Measurements from ENCODE around the gene SUPT20HL1. TPM values are rescaled to one million over a fixed set of nuclear protein-coding genes. Genes with fewer than 3 reads are reported as not detected.
"Not testable (repeated sequence)": the region's sequence is repeated elsewhere in the genome, so short reads cannot be mapped to it uniquely, and the experiment has no call there.

The SUPT20HL1 gene
- total RNA-seq, 2 experiments from 2014 or later = not detected

DNA sequence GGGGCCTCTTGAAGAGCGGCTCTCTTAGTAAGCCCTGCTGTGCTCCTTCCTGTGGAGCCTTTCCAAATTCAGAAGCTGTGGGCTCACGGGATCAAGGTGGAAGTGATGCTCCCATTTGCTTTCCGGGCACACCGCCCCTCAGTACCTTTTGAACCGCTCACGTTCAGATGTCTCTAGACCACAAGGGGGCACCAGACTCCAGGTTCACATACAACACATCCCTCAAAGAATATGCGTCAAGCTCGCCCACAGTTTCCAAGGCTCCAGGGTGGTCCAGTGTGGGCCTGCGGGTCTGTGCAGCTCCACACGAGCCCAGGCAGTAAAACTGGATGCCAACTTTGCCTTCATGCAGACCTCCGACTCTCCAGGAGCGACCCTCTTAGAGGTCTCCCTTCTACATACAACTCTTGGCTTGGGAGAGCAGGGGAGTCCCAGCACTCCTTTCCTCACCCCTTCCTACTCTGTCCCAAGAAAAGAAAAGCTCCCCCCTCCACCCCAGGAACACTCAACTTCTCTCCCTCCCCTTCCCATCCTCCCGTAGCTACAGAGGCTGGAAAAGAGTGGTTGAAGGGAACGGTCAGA lies 11.0 kb downstream of the SUPT20HL1 start:
- Mint-ChIP-seq H3K4me3 (peak overlapping the region; percentile 65), H3K27me3 (no peaks in the 10 kb centered on the region), H3K27ac (peak overlapping the region; percentile 32), H3K4me1 (peaks cover 26% of the 10 kb centered on the region), H3K9me3 (ENCODE audit: low read depth) (no peaks in the 10 kb centered on the region), H3K36me3 (no peaks in the 10 kb centered on the region)
- ATAC-seq (peak; percentile 82), DNase-seq (peak; percentile 70)
- CTCF ChIA-PET = interaction anchor here (0.6 to 2.7 kb wide), 15 partner anchors 10 to 772 kb away, joined by 3 to 27 read pairs (median 6); no protein-coding TSS in a partner anchor

DNA sequence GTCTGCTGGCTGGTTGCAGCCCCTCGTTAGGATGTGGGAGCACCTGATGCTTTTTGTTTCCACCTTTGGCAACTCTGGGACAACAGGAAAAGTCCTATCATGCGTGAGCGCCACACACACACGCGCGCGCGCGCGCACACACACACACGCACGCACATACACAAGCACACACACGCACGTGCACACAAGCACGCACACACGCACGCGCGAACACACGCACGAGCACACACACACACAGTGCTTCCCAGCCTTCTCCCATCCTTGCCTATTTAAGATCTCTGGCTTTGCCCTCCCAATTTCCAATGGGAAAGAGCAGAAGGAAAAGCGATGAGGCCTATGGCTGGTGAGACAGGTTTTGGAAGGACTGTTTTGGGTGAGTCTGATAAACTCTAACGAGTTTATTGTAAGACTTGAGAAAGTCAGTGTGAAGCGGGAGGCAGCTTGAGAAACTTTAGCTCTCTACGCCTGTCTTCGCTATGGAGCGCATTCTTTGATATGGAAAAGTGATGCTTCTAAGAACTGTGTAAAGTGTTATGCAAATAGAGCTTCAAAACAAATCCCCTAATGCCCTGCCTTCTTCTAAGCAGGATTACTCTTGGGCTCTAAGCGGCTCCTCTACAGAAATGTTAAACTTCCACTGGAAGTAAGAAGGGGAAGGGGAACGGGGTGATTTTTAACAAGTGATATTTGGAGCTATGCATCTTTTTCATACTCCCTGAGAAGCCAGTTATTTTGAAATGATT lies 11.8 kb downstream of the SUPT20HL1 start:
- Mint-ChIP-seq H3K4me1 (peaks cover 23% of the 10 kb centered on the region), H3K36me3 (no peaks in the 10 kb centered on the region), H3K27ac (no peak overlapping the region), H3K27me3 (no peaks in the 10 kb centered on the region), H3K4me3 (no peak overlapping the region), H3K9me3 (ENCODE audit: low read depth) (no peaks in the 10 kb centered on the region)
- CTCF ChIA-PET = interaction anchor here (0.6 to 2.7 kb wide), 17 partner anchors 9 to 772 kb away, joined by 3 to 27 read pairs (median 5); no protein-coding TSS in a partner anchor
- DNase-seq (no peak), ATAC-seq (no peak)

DNA sequence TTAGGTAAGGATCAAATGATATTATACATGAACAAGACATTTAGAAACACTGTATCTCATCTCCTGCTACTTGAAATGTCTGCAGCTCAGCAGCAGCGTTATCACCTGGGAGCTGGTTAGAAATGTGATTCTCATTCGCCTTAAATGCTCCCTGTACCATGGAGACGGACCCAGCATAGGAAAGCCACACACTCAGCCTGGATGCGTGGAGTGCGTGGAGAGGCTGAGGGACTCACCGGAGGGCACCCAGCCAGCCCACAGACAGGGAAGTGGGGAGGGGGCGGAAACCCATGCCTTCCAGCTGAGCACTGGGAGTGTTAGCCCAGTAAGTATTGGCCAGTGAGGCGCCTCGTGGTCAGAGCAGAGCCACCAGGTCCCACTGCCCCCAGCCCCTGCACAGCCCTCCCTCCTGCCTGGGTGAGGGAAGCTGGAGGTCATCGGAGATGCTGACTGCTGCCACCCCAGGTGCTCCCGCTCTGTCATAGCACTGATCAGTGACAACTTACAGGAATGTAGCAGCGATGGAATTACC lies 15.2 kb downstream of the SUPT20HL1 start:
- Mint-ChIP-seq H3K27ac (no peak overlapping the region), H3K36me3 (no peaks in the 10 kb centered on the region), H3K9me3 (ENCODE audit: low read depth) (no peaks in the 10 kb centered on the region), H3K4me3 (no peak overlapping the region), H3K27me3 (no peaks in the 10 kb centered on the region), H3K4me1 (peaks cover 9% of the 10 kb centered on the region)
- ATAC-seq (no peak), DNase-seq (no peak)
- CTCF ChIA-PET = interaction anchor here (0.8 kb wide), 1 partner anchor 300 kb away, joined by 3 read pairs; no protein-coding TSS in a partner anchor

DNA sequence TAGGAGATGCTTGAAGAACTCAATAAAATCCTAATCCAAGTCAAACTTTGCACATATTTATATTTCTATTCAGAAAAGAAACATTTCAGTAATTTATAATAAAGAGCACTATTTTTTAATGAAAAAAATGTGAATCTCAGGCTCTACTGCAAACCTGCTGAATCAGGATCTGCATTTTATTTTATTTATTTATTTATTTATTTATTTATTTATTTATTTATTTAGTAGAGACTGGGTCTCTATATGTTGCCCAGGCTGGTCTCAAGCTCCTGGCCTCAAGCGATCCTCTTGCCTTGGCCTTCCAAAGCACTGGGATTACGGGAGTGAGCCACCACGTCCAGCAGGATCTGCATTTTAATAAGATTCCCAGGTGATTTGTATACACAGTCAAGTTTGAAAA lies 16.0 kb downstream of the SUPT20HL1 start:
- Mint-ChIP-seq H3K4me1 (peaks cover 2% of the 10 kb centered on the region), H3K27ac (no peak overlapping the region), H3K36me3 (no peaks in the 10 kb centered on the region), H3K9me3 (ENCODE audit: low read depth) (no peaks in the 10 kb centered on the region), H3K4me3 (no peak overlapping the region), H3K27me3 (no peaks in the 10 kb centered on the region)
- DNase-seq (no peak), ATAC-seq (no peak)
- CTCF ChIA-PET = no interaction called here

DNA sequence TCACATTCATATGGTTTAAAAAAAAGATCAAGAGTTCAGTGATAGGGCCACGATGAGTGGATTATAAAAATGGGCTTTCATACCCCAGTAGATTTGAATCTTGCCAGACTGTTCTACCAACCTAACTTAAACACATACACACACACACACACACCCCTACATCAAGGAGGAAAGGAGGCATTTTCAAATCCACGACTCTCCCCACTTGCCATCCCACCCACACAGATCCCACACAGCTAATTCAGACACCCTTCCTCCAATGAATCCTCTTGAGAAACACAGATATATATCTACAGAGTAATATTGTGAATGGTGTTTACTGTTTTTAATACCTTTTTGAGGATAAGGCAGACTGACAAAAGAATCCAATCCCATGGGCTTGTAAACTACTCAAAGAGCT lies 16.8 kb downstream of the SUPT20HL1 start:
- Mint-ChIP-seq H3K9me3 (ENCODE audit: low read depth) (no peaks in the 10 kb centered on the region), H3K27me3 (no peaks in the 10 kb centered on the region), H3K4me1 (no peaks in the 10 kb centered on the region), H3K4me3 (no peak overlapping the region), H3K27ac (no peak overlapping the region), H3K36me3 (no peaks in the 10 kb centered on the region)
- DNase-seq = no peak
- CTCF ChIA-PET = no interaction called here
- ATAC-seq = no peak

DNA sequence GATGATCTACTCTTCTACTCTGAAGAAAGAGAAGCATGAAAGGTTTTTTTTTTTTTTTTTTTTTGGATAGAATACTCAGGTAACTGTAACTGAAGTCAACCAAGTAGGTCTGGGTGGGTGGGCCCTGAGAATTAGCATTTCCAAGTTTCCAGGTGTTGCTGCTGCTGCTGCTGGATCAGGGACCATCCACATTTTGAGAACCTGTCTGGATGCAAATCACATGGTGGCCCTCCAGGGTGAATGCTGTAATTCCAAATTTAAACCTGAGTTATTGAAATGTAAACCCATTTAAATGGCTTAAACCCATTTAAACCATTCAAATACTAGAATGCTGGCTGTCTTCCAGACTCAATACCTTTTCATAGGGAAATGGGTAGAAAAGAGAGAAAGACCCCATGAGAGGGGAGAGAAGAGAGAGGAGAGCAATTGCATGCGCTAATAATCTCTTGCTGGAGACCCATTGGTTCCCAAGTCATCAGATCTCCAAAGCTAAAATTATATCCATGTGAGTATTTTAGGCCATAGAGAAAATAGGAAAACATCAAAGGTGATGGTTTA lies 17.6 kb downstream of the SUPT20HL1 start:
- DNase-seq (no peak), ATAC-seq (no peak)
- CTCF ChIA-PET = no interaction called here
- Mint-ChIP-seq H3K9me3 (ENCODE audit: low read depth) (no peaks in the 10 kb centered on the region), H3K27ac (no peak overlapping the region), H3K36me3 (no peaks in the 10 kb centered on the region), H3K4me3 (no peak overlapping the region), H3K4me1 (no peaks in the 10 kb centered on the region), H3K27me3 (no peaks in the 10 kb centered on the region)

DNA sequence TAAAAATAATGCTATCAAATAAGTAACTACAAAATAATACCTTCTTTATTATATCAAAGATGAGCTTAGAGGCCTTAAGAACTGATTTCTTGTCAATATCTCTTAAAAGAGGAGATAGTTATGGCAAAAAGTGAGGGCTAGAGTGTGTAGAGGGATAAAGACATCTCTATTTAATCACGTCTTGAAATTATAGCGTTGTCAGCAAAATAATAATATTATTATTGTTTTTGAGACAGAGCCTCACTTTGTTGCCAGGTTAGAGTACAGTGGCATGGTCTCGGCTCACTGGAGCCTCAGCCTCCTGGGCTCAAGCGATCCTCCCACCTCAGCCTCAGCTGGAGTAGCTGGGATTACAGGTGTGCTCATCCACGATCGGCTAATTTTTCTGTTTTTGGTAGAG lies 18.3 kb downstream of the SUPT20HL1 start:
- CTCF ChIA-PET = no interaction called here
- no peaks in the 10 kb centered on the region for H3K4me1 Mint-ChIP-seq
- H3K4me3 Mint-ChIP-seq = no peak overlapping the region
- H3K27ac Mint-ChIP-seq = no peak overlapping the region
- H3K36me3 Mint-ChIP-seq = no peaks in the 10 kb centered on the region
- no peaks in the 10 kb centered on the region for H3K9me3 Mint-ChIP-seq (ENCODE audit: low read depth)
- H3K27me3 Mint-ChIP-seq = peaks cover 2% of the 10 kb centered on the region
- ATAC-seq (no peak), DNase-seq (no peak)

DNA sequence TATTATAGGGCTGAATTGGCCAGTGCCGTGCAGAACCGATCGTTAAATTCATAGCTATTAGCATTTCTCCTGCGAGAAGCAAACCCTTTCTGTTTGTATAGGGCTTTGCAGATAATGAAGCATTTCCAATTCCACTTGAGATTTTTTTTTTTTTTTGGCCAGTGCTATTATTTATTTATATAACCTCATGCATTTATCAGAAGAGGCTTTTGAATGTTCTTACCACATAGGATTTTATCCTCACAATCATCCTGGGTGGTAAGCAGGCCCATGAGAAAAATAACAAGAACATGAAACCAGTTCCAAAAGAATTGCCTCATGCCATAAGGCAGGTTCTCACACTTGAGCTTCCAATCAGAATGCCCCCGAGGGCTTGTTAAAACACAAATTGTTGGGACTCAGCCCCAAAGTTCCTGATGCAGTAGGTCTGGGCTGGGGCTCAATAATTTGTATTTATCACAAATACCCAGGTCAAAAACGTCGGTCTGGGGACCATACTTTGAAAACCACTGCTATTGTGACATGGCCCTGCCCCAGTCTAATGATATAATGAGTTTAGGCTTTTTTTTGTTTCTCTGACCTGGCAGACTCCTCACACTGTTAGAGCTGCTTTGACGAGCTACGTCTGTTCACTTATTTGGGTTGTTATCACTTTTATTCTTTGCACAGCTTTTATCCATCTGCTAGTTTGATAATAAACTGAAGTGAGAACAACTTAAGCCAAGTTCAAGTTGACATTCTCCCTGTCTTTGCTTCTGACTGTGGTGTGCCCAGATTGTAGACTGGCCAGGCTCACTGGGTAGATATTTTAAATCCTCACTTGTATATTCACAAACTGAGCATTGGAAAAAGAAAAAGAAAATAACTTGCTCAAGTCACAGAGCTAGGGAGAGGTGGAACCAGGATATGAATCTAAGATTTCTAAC lies 20.1 kb downstream of the SUPT20HL1 start:
- Mint-ChIP-seq H3K4me3 (no peak overlapping the region), H3K4me1 (no peaks in the 10 kb centered on the region), H3K27ac (no peak overlapping the region), H3K27me3 (peaks cover 15% of the 10 kb centered on the region), H3K36me3 (no peaks in the 10 kb centered on the region), H3K9me3 (ENCODE audit: low read depth) (no peaks in the 10 kb centered on the region)
- no peak for ATAC-seq
- CTCF ChIA-PET = interaction anchor here (1.1 to 2.7 kb wide), 2 partner anchors 10 to 15 kb away, joined by 3 to 11 read pairs; no protein-coding TSS in a partner anchor
- no peak for DNase-seq

DNA sequence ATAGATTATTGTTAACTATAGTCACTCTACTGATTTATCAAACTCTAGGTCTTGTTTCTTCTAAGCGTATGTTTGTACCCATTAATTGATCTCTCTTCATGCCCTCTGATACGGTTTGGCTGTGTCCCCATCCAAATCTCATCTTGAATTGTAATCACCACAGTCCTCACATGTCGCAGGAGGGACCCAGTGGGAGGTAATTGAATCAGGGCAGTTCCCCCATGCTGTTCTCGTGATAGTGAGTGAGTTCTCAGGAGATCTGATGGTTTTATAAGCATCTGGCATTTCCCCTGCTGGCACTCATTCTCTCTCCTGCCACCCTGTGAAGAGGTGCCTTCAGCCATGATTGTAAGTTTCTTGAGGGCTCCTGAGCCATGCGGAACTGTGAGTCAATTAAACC lies 21.9 kb downstream of the SUPT20HL1 start:
- H3K4me3 Mint-ChIP-seq; H3K4me1 Mint-ChIP-seq; ATAC-seq; H3K9me3 Mint-ChIP-seq (ENCODE audit: low read depth); H3K36me3 Mint-ChIP-seq; DNase-seq; H3K27ac Mint-ChIP-seq: not testable (repeated sequence)
- H3K27me3 Mint-ChIP-seq = peaks cover 21% of the 10 kb centered on the region
- CTCF ChIA-PET = interaction anchor here (2.7 kb wide), 1 partner anchor 11 kb away, joined by 11 read pairs; no protein-coding TSS in a partner anchor

DNA sequence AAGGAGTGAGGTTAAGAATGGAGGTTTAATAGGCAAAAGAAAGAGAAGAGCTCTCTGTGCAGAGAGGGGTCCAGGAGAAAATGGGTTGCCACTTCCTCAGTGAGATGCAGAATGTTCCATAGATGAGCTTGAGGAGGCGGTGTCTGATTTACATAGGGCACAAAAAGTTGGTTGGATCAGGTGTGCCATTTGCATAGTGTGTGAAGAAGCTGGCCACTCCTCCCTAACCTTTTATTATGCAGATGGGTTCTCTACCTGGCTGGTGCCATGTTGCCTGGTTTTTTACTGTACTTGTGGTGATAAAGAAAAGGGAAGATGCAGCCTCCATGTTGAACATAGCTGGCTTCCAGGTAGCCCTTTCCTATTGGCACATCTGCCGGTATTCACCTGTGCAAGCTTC lies 27.3 kb downstream of the SUPT20HL1 start:
- ATAC-seq (no peak), DNase-seq (no peak)
- Mint-ChIP-seq H3K4me3 (no peak overlapping the region), H3K9me3 (ENCODE audit: low read depth) (no peaks in the 10 kb centered on the region), H3K27ac (no peak overlapping the region), H3K27me3 (peaks cover 29% of the 10 kb centered on the region), H3K36me3 (no peaks in the 10 kb centered on the region), H3K4me1 (no peaks in the 10 kb centered on the region)
- CTCF ChIA-PET = interaction anchor here (1.5 kb wide), 1 partner anchor 9 kb away, joined by 3 read pairs; no protein-coding TSS in a partner anchor

DNA sequence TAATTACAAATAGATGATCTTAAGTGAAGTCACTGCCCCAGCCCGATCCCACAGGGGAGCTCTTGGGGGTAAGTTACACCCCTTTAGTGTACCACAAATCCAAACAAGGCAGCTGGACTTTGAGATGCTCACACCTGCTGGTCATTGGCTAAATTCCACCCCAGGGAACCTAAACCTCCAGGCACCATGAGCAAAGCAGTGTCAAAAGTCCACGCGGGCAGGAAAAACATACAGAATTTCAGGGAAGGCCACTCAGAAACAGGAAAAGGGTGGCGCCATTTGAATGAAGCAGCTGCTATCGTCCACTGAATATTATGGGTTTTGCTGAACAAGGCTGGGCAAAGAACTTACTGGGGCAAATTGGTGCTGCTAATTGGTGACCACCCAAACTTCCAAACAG lies 30.9 kb downstream of the SUPT20HL1 start:
- ATAC-seq (no peak), DNase-seq (no peak)
- H3K27me3 Mint-ChIP-seq = peaks cover 10% of the 10 kb centered on the region
- peaks cover 1% of the 10 kb centered on the region for H3K4me1 Mint-ChIP-seq
- CTCF ChIA-PET = interaction anchor here (1.2 kb wide), 1 partner anchor 108 kb away, joined by 5 read pairs; no protein-coding TSS in a partner anchor
- no peaks in the 10 kb centered on the region for H3K9me3 Mint-ChIP-seq (ENCODE audit: low read depth)
- no peak overlapping the region for H3K4me3 Mint-ChIP-seq
- H3K27ac Mint-ChIP-seq = no peak overlapping the region
- H3K36me3 Mint-ChIP-seq = no peaks in the 10 kb centered on the region

DNA sequence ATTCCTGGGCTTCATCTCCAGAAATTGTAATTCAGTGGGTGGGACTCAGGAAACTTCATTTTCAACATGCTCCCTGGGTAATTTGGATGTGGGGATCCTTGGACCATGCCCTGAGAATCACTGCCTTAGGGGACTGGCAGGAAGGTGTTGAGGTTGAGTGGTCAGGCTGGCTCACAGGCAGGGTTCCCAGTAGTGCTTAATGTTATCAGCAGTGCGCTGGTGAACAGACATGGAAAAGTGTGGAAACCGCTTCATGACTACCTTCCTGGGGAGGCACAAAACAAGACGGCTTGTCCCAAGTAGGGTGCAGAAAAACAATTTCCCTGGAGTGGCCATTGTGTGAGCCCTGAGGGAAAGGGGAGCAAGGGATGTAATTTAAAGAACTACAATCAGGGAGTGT lies 31.4 kb downstream of the SUPT20HL1 start:
- CTCF ChIA-PET = interaction anchor here (1.4 kb wide), 1 partner anchor 107 kb away, joined by 4 read pairs; no protein-coding TSS in a partner anchor
- H3K27ac Mint-ChIP-seq = no peak overlapping the region
- no peaks in the 10 kb centered on the region for H3K9me3 Mint-ChIP-seq (ENCODE audit: low read depth)
- no peak overlapping the region for H3K4me3 Mint-ChIP-seq
- no peaks in the 10 kb centered on the region for H3K36me3 Mint-ChIP-seq
- peaks cover 10% of the 10 kb centered on the region for H3K27me3 Mint-ChIP-seq
- DNase-seq (no peak), ATAC-seq (no peak)
- H3K4me1 Mint-ChIP-seq = peaks cover 1% of the 10 kb centered on the region

DNA sequence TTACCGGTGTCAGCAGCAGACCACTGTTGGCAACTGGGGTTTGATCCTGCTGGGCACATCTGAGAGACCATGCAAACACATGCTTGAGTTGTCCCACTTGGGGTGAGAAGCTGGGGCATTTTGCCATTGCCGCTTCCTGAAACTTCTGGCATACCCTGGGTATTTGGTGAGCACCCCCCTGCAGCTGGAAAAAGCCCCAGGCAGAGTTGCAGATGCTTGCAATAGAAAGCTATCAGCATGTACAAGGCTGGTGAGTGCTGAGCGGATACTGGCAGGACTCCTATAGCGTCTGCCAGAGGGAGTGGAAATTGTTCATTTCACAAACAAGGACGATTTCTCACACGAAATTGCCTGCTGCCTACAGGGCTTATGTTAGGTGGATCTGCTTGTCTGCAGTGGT lies 32.3 kb downstream of the SUPT20HL1 start:
- H3K9me3 Mint-ChIP-seq (ENCODE audit: low read depth) = no peaks in the 10 kb centered on the region
- H3K27me3 Mint-ChIP-seq = peaks cover 7% of the 10 kb centered on the region
- no peak overlapping the region for H3K27ac Mint-ChIP-seq
- DNase-seq (no peak), ATAC-seq (no peak)
- no peaks in the 10 kb centered on the region for H3K36me3 Mint-ChIP-seq
- H3K4me1 Mint-ChIP-seq = peaks cover 1% of the 10 kb centered on the region
- H3K4me3 Mint-ChIP-seq = no peak overlapping the region
- CTCF ChIA-PET = interaction anchor here (0.7 to 2.3 kb wide), 4 partner anchors 21 to 722 kb away, joined by 3 to 6 read pairs (median 4); no protein-coding TSS in a partner anchor
